Measurements from ENCODE around the gene TMEM117. TPM values are rescaled to one million over a fixed set of nuclear protein-coding genes. Genes with fewer than 3 reads are reported as not detected.

TMEM117 gene
- total and polyA plus RNA-seq, 10 of the 15 experiments (the other 5 are each of a cell fraction or from before 2014, with no cell fraction given) = 3.1 to 8.2 (median 6.1) TPM

GRCh38 chr12:44405297-44405696, 569.4 kb downstream of the TMEM117 start (continued):
- TF ChIP-seq, protein P1, sequence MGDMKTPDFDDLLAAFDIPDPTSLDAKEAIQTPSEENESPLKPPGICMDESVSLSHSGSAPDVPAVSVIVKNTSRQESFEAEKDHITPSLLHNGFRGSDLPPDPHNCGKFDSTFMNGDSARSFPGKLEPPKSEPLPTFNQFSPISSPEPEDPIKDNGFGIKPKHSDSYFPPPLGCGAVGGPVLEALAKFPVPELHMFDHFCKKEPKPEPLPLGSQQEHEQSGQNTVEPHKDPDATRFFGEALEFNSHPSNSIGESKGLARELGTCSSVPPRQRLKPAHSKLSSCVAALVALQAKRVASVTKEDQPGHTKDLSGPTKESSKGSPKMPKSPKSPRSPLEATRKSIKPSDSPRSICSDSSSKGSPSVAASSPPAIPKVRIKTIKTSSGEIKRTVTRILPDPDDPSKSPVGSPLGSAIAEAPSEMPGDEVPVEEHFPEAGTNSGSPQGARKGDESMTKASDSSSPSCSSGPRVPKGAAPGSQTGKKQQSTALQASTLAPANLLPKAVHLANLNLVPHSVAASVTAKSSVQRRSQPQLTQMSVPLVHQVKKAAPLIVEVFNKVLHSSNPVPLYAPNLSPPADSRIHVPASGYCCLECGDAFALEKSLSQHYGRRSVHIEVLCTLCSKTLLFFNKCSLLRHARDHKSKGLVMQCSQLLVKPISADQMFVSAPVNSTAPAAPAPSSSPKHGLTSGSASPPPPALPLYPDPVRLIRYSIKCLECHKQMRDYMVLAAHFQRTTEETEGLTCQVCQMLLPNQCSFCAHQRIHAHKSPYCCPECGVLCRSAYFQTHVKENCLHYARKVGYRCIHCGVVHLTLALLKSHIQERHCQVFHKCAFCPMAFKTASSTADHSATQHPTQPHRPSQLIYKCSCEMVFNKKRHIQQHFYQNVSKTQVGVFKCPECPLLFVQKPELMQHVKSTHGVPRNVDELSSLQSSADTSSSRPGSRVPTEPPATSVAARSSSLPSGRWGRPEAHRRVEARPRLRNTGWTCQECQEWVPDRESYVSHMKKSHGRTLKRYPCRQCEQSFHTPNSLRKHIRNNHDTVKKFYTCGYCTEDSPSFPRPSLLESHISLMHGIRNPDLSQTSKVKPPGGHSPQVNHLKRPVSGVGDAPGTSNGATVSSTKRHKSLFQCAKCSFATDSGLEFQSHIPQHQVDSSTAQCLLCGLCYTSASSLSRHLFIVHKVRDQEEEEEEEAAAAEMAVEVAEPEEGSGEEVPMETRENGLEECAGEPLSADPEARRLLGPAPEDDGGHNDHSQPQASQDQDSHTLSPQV (IDR thresholded peaks at IDR 0.05) = no peak
- TF ChIP-seq EP300 (IDR thresholded peaks at IDR 0.05; ENCODE audit: borderline replicate concordance in 1 of 2, control insufficient read depth in 1 of 2, low read depth in 2 of 2, low read length in 2 of 2) = no peak

- Histone ChIP-seq H3K36me3 (ENCODE audit: control insufficient read depth in 2 of 2, insufficient read depth in 2 of 2, low read length in 1 of 2) (no peaks in the 10 kb centered on the region), H4K20me1 (ENCODE audit: control insufficient read depth, insufficient read depth) (no peaks in the 10 kb centered on the region), H3K27ac (ENCODE audit: control insufficient read depth, insufficient read depth) (no peak overlapping the region), H3K4me1 (ENCODE audit: control insufficient read depth, insufficient read depth, low read length) (no peaks in the 10 kb centered on the region), H3K9ac (ENCODE audit: control insufficient read depth, insufficient read depth, low read length) (no peak overlapping the region), H3K9me3 (replicated peaks; ENCODE audit: control insufficient read depth, insufficient read depth, low read length) (no peaks in the 10 kb centered on the region; the same call in 1 of the 3 replicates), H3K27me3 (replicated peaks in 1 of 2; ENCODE audit: control insufficient read depth in 2 of 2, insufficient read depth in 2 of 2, low read length in 1 of 2) (no peaks in the 10 kb centered on the region), H3K4me2 (ENCODE audit: control insufficient read depth, insufficient read depth) (no peak overlapping the region), H3K4me3 (no peak overlapping the region), H2AFZ (ENCODE audit: control insufficient read depth, low read depth, low read length) (no peak overlapping the region), H3K79me2 (ENCODE audit: control insufficient read depth, insufficient read depth, low read length) (no peaks in the 10 kb centered on the region)
- ChIA-PET SMC1A (ENCODE audit: uncharacterized antibody, unreplicated experiment) (no interaction called here), CTCF (no interaction called here), RAD21 (ENCODE audit: unreplicated experiment) (no interaction called here), POLR2A (no interaction called here)
- DNase-seq (ENCODE audit: low read depth, low spot score) = no peak
- in situ Hi-C loops (cut with MboI) (no loop called here), intact Hi-C loops (cut with micrococcal nuclease; ENCODE audit: unreplicated experiment) (no loop called here)
- WGBS (ENCODE audit: insufficient coverage, insufficient replicate concordance, low lambda C conversion rate, missing lambda C conversion rate) = 100% methylated on average over 1 of the region's 1 CpG
- no peak for ATAC-seq
- BruUV-seq (replicated peaks) = no TSS peak
- no peak for FAIRE-seq
- TF ChIP-seq RCOR1 (conservative IDR thresholded peaks at IDR 0.05; ENCODE audit: low read depth, low read length) = no peak
- no peak for TF ChIP-seq ZSCAN29 (IDR thresholded peaks at IDR 0.05)
- TF ChIP-seq EGR1 (IDR thresholded peaks at IDR 0.05; ENCODE audit: borderline replicate concordance in 1 of 2, low read depth in 2 of 2, low read length in 2 of 2) = no peak
- TF ChIP-seq ZBTB33 (IDR thresholded peaks at IDR 0.05) = no peak
- TF ChIP-seq, protein P2, sequence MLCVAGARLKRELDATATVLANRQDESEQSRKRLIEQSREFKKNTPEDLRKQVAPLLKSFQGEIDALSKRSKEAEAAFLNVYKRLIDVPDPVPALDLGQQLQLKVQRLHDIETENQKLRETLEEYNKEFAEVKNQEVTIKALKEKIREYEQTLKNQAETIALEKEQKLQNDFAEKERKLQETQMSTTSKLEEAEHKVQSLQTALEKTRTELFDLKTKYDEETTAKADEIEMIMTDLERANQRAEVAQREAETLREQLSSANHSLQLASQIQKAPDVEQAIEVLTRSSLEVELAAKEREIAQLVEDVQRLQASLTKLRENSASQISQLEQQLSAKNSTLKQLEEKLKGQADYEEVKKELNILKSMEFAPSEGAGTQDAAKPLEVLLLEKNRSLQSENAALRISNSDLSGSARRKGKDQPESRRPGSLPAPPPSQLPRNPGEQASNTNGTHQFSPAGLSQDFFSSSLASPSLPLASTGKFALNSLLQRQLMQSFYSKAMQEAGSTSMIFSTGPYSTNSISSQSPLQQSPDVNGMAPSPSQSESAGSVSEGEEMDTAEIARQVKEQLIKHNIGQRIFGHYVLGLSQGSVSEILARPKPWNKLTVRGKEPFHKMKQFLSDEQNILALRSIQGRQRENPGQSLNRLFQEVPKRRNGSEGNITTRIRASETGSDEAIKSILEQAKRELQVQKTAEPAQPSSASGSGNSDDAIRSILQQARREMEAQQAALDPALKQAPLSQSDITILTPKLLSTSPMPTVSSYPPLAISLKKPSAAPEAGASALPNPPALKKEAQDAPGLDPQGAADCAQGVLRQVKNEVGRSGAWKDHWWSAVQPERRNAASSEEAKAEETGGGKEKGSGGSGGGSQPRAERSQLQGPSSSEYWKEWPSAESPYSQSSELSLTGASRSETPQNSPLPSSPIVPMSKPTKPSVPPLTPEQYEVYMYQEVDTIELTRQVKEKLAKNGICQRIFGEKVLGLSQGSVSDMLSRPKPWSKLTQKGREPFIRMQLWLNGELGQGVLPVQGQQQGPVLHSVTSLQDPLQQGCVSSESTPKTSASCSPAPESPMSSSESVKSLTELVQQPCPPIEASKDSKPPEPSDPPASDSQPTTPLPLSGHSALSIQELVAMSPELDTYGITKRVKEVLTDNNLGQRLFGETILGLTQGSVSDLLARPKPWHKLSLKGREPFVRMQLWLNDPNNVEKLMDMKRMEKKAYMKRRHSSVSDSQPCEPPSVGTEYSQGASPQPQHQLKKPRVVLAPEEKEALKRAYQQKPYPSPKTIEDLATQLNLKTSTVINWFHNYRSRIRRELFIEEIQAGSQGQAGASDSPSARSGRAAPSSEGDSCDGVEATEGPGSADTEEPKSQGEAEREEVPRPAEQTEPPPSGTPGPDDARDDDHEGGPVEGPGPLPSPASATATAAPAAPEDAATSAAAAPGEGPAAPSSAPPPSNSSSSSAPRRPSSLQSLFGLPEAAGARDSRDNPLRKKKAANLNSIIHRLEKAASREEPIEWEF (IDR thresholded peaks at IDR 0.05; ENCODE audit: insufficient replicate concordance, low read depth, low read length) = no peak
- no peak for TF ChIP-seq USF1 (IDR thresholded peaks at IDR 0.05; ENCODE audit: borderline replicate concordance, extremely low read length, insufficient read depth, low read depth, low read length)
- TF ChIP-seq SPI1 (IDR thresholded peaks at IDR 0.05; ENCODE audit: borderline replicate concordance, insufficient read depth, low read depth, low read length) = no peak
Observed at GRCh38 chr12:44422559-44422958, 586.7 kb downstream of the TMEM117 start.
